B cell (primary cell): ENCODE data around the gene FREM3. TPM values are rescaled to one million over a fixed set of nuclear protein-coding genes. Genes with fewer than 3 reads are reported as not detected.

Experiments
- ATAC-seq: fragments of 200-7000 bp; cut with Tn5 transposase; one replicate; pipeline ENCODE4 v1.10.0; 2021; ENCODE audit warnings: low read depth, mild to moderate bottlenecking, moderate number of reproducible peaks, moderate library complexity
- CTCF ChIA-PET: fragments of 350-600 bp; sonication (Branson Sonifier 250); formaldehyde crosslinking; loops from one replicate; lab custom pipeline; 2021; ENCODE audit warnings: antibody characterized with exemption, inconsistent platforms; lab: Charles Lee
- POLR2A ChIA-PET: fragments of 350-600 bp; sonication (Branson Sonifier 250); formaldehyde crosslinking; loops from one replicate; lab custom pipeline; 2021; ENCODE audit warnings: antibody characterized with exemption; lab: Charles Lee
- DNase-seq: peaks from one replicate; pipeline ENCODE4 v3.0.0; 2013
- H2AFZ ChIP-seq: 2 replicates; pipeline ENCODE4 v1.6.1; 2012; ENCODE audit warnings: mild to moderate bottlenecking, low read depth, low read length; ENCODE audit not compliant: insufficient read depth, poor library complexity, severe bottlenecking
- H3K27ac ChIP-seq, 2 donors: 1 replicate in 1 of 2; 2 replicates in 1 of 2; pipeline ENCODE4 v1.5.1; 2012 to 2013; ENCODE audit warnings: low read length in 2 of 2, mild to moderate bottlenecking in 2 of 2, moderate library complexity in 1 of 2
- H3K27me3 ChIP-seq, 4 experiments: fragments of 200-600 bp in 1 of 4; sonication (generic) in 1 of 4; replicated peaks in 1 of 4; 1 replicate in 2 of 4; 2 replicates in 2 of 4; pipeline versions ENCODE4 v1.6.1 to v1.7.0; 2013 to 2016; ENCODE audit warnings: low read length in 3 of 4, mild to moderate bottlenecking in 2 of 4, mixed read lengths in 1 of 4, moderate library complexity in 1 of 4; ENCODE audit not compliant: insufficient read depth in 4 of 4, control insufficient read depth in 3 of 4; ENCODE audit errors: control extremely low read depth in 1 of 4
- H3K36me3 ChIP-seq, 2 experiments: replicated peaks in 1 of 2; 1 replicate in 1 of 2; 2 replicates in 1 of 2; pipeline versions ENCODE4 v1.6.1 to v1.7.1; 2013; ENCODE audit warnings: low read length in 1 of 2; ENCODE audit not compliant: insufficient read depth in 2 of 2, control insufficient read depth in 1 of 2; ENCODE audit errors: control extremely low read depth in 1 of 2, extremely low read depth in 1 of 2
- H3K4me1 ChIP-seq, 2 donors: fragments of 200-600 bp in 1 of 2; sonication (generic) in 1 of 2; 1 replicate in 1 of 2; 2 replicates in 1 of 2; pipeline versions ENCODE4 v1.5.1 to v1.6.1; 2013 to 2017; ENCODE audit warnings: low read length in 2 of 2; ENCODE audit not compliant: control insufficient read depth in 2 of 2, insufficient read depth in 2 of 2
- H3K4me2 ChIP-seq: replicated peaks from 2 replicates; pipeline ENCODE3; 2012; ENCODE audit warnings: mild to moderate bottlenecking, low read depth, low read length; ENCODE audit not compliant: poor library complexity, severe bottlenecking
- H3K4me3 ChIP-seq, 5 experiments: fragments of 200-600 bp in 1 of 5; sonication (generic) in 1 of 5; 1 replicate in 3 of 5; 2 replicates in 2 of 5; pipeline versions ENCODE4 v1.5.1 to v1.7.0; 2011 to 2016; ENCODE audit warnings: low read length in 4 of 5, mild to moderate bottlenecking in 4 of 5, low read depth in 2 of 5, control low read depth in 1 of 5, moderate library complexity in 1 of 5; ENCODE audit not compliant: insufficient read depth in 1 of 5; ENCODE audit errors: control extremely low read depth in 1 of 5, extremely low read depth in 1 of 5
- H3K79me2 ChIP-seq: fragments of 200-600 bp; sonication (generic); one replicate; pipeline ENCODE4 v1.6.0; 2016; ENCODE audit warnings: low read length; ENCODE audit not compliant: control insufficient read depth, insufficient read depth
- H3K9ac ChIP-seq: fragments of 200-600 bp; sonication (generic); 2 replicates; pipeline ENCODE4 v1.6.1; 2017; ENCODE audit warnings: mild to moderate bottlenecking, low read length, moderate library complexity
- H3K9me3 ChIP-seq, 3 donors: one replicate each; pipeline versions ENCODE4 v1.6.1 to v1.7.1; 2013; ENCODE audit warnings: low read length in 2 of 3; ENCODE audit not compliant: control insufficient read depth in 2 of 3, insufficient read depth in 1 of 3; ENCODE audit errors: control extremely low read depth in 1 of 3
- H4K20me1 ChIP-seq: 2 replicates; pipeline ENCODE4 v1.6.0; 2012; ENCODE audit warnings: mild to moderate bottlenecking, low read length; ENCODE audit not compliant: insufficient read depth, control insufficient read depth, poor library complexity, severe bottlenecking
- H3K27ac Mint-ChIP-seq: one replicate; pipeline ENCODE4 v1.8.0; 2021; ENCODE audit warnings: mixed read lengths
- H3K27me3 Mint-ChIP-seq: one replicate; pipeline ENCODE4 v1.8.0; 2021; ENCODE audit warnings: mixed read lengths
- H3K4me1 Mint-ChIP-seq: one replicate; pipeline ENCODE4 v1.8.0; 2021; ENCODE audit warnings: mixed read lengths
- H3K4me3 Mint-ChIP-seq: one replicate; pipeline ENCODE4 v1.8.0; 2021; ENCODE audit warnings: mixed read lengths
- H3K9me3 Mint-ChIP-seq: one replicate; pipeline ENCODE4 v1.8.0; 2022; ENCODE audit warnings: mixed read lengths; ENCODE audit not compliant: insufficient read depth
- EZH2 ChIP-seq: IDR thresholded peaks from 2 replicates; pipeline ENCODE4 v1.6.1; 2012; ENCODE audit warnings: borderline replicate concordance, low read depth, mild to moderate bottlenecking, moderate library complexity, low read length; ENCODE audit not compliant: insufficient read depth, poor library complexity, severe bottlenecking
- WGBS: methylation state at CpG from one replicate; pipeline ENCODE4 v1.1.5; 2013; ENCODE audit warnings: missing lambda C conversion rate; ENCODE audit not compliant: insufficient coverage; 5-methylcytosine and 5-hydroxymethylcytosine counted together
- intact Hi-C: fragments of 100-400 bp; cut with micrococcal nuclease; formaldehyde crosslinking; loops from one replicate; pipeline ENCODE4 v1.10.0; 2022
- polyA plus RNA-seq: library from polyadenylated mRNA; depleted of rRNA; stranded (reverse); fragments of >200 nt; gene quantifications from 2 replicates; pipeline ENCODE4 v1.2.3, GENCODE V29; 2012
- total RNA-seq, 2 donors: library from RNA; stranded (reverse); fragments of 120-200 nt in 1 of 2; gene quantifications; 1 replicate in 1 of 2; 2 replicates in 1 of 2; pipeline versions ENCODE4 v1.2.3 to v1.2.4, GENCODE V29; 2013 to 2022
- TF ChIP-seq, protein P1 (sequence below): fragments of 200-600 bp; IDR thresholded peaks from one replicate; pipeline ENCODE4 v1.8.0; 2022; ENCODE audit warnings: antibody characterized with exemption, mild to moderate bottlenecking

The FREM3 gene
- total and polyA plus RNA-seq, 2 donors (not counting 1 experiment from before 2014, with no cell fraction given), result not detected

- WGBS, result 86% methylated on average over 2 of the region's 3 CpGs
- H3K36me3 ChIP-seq, result no peaks in the 10 kb centered on the region
- no peaks in the 10 kb centered on the region for H3K79me2 ChIP-seq
- no peak overlapping the region for H3K4me2 ChIP-seq
- H2AFZ ChIP-seq, result no peak overlapping the region
- H3K27me3 ChIP-seq, result no peaks in the 10 kb centered on the region
- ChIA-PET POLR2A (no interaction called here), CTCF (no interaction called here)
- no peak for ATAC-seq
- Mint-ChIP-seq H3K9me3 (no peaks in the 10 kb centered on the region), H3K4me3 (no peak overlapping the region), H3K27me3 (peaks cover 4% of the 10 kb centered on the region), H3K4me1 (no peaks in the 10 kb centered on the region), H3K27ac (no peak overlapping the region)
- no peaks in the 10 kb centered on the region for H3K4me1 ChIP-seq
- no peak overlapping the region for H3K27ac ChIP-seq
- intact Hi-C loops, result no loop called here
- H4K20me1 ChIP-seq, result no peaks in the 10 kb centered on the region
- no peaks in the 10 kb centered on the region for H3K9me3 ChIP-seq
- no peak overlapping the region for H3K9ac ChIP-seq
- no peak for TF ChIP-seq EZH2
- TF ChIP-seq, protein P1, sequence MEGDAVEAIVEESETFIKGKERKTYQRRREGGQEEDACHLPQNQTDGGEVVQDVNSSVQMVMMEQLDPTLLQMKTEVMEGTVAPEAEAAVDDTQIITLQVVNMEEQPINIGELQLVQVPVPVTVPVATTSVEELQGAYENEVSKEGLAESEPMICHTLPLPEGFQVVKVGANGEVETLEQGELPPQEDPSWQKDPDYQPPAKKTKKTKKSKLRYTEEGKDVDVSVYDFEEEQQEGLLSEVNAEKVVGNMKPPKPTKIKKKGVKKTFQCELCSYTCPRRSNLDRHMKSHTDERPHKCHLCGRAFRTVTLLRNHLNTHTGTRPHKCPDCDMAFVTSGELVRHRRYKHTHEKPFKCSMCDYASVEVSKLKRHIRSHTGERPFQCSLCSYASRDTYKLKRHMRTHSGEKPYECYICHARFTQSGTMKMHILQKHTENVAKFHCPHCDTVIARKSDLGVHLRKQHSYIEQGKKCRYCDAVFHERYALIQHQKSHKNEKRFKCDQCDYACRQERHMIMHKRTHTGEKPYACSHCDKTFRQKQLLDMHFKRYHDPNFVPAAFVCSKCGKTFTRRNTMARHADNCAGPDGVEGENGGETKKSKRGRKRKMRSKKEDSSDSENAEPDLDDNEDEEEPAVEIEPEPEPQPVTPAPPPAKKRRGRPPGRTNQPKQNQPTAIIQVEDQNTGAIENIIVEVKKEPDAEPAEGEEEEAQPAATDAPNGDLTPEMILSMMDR, result no peak
- no peak for DNase-seq
- H3K4me3 ChIP-seq, result no peak overlapping the region
Observed at GRCh38 chr4:143743591-143743990, 43.1 kb upstream of the FREM3 start.

- Mint-ChIP-seq H3K27me3 (peaks cover 4% of the 10 kb centered on the region), H3K4me1 (no peaks in the 10 kb centered on the region), H3K27ac (no peak overlapping the region), H3K9me3 (no peaks in the 10 kb centered on the region), H3K4me3 (no peak overlapping the region)
- ATAC-seq, result no peak
- Histone ChIP-seq H3K27me3 (no peaks in the 10 kb centered on the region), H3K4me3 (no peak overlapping the region), H3K27ac (no peak overlapping the region), H2AFZ (no peak overlapping the region), H3K4me2 (no peak overlapping the region), H3K9ac (no peak overlapping the region), H4K20me1 (no peaks in the 10 kb centered on the region), H3K4me1 (no peaks in the 10 kb centered on the region), H3K79me2 (no peaks in the 10 kb centered on the region), H3K9me3 (no peaks in the 10 kb centered on the region), H3K36me3 (no peaks in the 10 kb centered on the region)
- CTCF ChIA-PET, result no interaction called here
- DNase-seq, result no peak
- TF ChIP-seq EZH2, result no peak
- TF ChIP-seq, protein P1, result no peak
- intact Hi-C loops, result no loop called here
- POLR2A ChIA-PET, result no interaction called here
- no CpG with 5 or more reads among the region's 2 CpGs for WGBS
Observed at GRCh38 chr4:143742834-143743233, 42.4 kb upstream of the FREM3 start.
